Activated CD8-positive, alpha-beta memory T cell treated with anti-CD3 and anti-CD28 coated beads, Interleukin-2, amount 10 ng/mL, durations not matched to agents 7 days and 5 days (primary cell): ENCODE data around the gene IL17C. TPM values are rescaled to one million over a fixed set of nuclear protein-coding genes. Genes with fewer than 3 reads are reported as not detected.

ENCODE experiments used
- ATAC-seq: fragments of 150-1000 bp; cut with Tn5 transposase; one replicate; pipeline ENCODE4 v1.10.0; 2021; ENCODE audit warnings: moderate library complexity
- CTCF ChIA-PET: fragments of 350-600 bp; sonication (Branson Sonifier 250); formaldehyde crosslinking; loops from one replicate; lab custom pipeline; 2021; ENCODE audit warnings: antibody characterized with exemption; lab: Charles Lee
- DNase-seq: peaks from one replicate; pipeline ENCODE4 v3.0.0-alpha.2; 2020
- H3K27ac Mint-ChIP-seq: one replicate; pipeline ENCODE4 v1.8.0; 2021; ENCODE audit warnings: mild to moderate bottlenecking, mixed read lengths
- H3K27me3 Mint-ChIP-seq: one replicate; pipeline ENCODE4 v1.8.0; 2021; ENCODE audit warnings: mixed read lengths
- H3K36me3 Mint-ChIP-seq: one replicate; pipeline ENCODE4 v1.8.0; 2021; ENCODE audit warnings: mild to moderate bottlenecking, mixed read lengths
- H3K4me1 Mint-ChIP-seq: one replicate; pipeline ENCODE4 v1.8.0; 2021; ENCODE audit warnings: mixed read lengths
- H3K4me3 Mint-ChIP-seq: one replicate; pipeline ENCODE4 v1.8.0; 2021; ENCODE audit warnings: mild to moderate bottlenecking, moderate library complexity, mixed read lengths
- H3K9me3 Mint-ChIP-seq: one replicate; pipeline ENCODE4 v1.8.0; 2022; ENCODE audit warnings: low read depth, mixed read lengths
- total RNA-seq, 2 experiments: library from RNA; stranded (reverse); gene quantifications; one replicate each; pipeline ENCODE4 v1.2.3, GENCODE V29; 2021

The IL17C gene
- total RNA-seq, 2 experiments from 2014 or later, result 0.29 TPM; not detected in 1

GRCh38 chr16:88684569-88685155 lies 46.3 kb downstream of the IL17C start:
- CTCF ChIA-PET, result interaction anchor here (0.9 to 4.7 kb wide), 14 partner anchors 10 to 115 kb away, joined by 3 to 58 read pairs (median 4); partner anchors contain the start of gene MVD
- no peak for DNase-seq
- ATAC-seq, result no peak
- Mint-ChIP-seq H3K36me3 (peaks cover 8% of the 10 kb centered on the region), H3K9me3 (no peaks in the 10 kb centered on the region), H3K4me1 (peaks cover 42% of the 10 kb centered on the region), H3K27ac (no peak overlapping the region), H3K27me3 (peaks cover 4% of the 10 kb centered on the region), H3K4me3 (peak overlapping the region; percentile 78)

DNA sequence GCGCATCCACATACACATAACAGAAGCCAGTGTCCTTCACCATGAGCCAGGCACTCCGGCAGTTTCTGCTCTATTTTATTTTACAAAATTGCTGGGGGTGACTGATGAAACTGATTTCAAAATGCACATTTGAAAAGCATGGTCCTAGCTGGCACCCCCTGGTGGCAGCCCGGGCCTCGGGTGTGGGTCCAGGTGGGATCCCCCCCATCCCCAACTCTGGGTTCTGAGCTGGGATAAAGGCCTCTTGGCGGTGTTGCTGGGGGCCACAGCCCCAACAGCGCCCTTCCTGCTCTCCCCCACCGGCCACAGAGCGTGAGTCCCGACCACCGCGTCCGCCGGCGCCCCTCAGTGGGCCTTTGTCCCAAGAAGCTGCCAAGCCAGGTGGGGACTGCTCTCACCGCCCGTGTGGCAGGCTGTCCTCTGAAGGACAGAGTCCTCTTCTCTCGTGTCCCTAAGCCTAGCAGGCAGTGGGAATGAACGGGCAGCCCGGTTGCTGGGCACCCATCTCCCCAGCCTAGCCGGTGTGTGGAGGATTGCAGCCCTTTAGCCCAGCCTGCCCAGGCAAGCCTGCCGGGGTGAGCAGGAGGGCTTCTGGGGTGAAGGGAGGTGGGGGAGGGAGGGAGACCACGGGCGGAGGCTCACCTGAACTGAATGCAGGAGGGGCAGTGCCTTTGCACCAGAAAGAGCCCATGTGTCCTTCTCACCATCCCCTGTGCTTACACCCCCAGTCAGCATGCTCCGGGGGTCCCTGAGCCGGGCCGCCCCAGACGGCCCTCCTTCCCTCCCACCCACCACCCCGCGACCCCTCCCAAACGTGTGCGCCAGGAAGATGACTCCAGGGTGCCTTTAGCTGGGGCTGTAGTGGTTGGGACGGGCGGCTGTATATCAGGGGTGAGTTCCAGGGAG lies 47.0 kb downstream of the IL17C start:
- ATAC-seq, result peak; percentile 4
- H3K36me3 Mint-ChIP-seq, result peaks cover 6% of the 10 kb centered on the region
- peaks cover 44% of the 10 kb centered on the region for H3K4me1 Mint-ChIP-seq

DNA sequence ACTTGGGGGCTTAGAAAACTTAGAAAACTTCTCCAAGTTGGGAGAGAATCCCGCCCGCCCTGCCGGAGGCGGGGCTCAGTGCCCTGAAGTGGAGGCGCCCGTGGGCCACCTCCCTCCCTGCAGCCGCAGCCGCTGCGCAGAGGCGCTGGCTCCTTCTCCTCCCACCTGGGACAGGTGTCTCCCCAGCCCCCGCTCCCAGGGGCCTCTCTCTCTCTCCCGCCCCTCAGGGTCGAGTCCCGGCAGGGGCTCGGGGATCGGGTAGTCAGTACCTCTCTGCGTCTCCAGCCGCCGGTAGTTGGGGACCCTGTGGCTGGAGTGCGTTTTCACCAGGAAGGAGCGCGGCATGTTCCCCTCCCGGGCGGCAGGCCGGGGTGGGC lies 47.7 kb downstream of the IL17C start:
- H3K9me3 Mint-ChIP-seq, result no peaks in the 10 kb centered on the region
- DNase-seq (peak; percentile 57), ATAC-seq (peak; percentile 44)

More for the DNA sequence above, 47.0 kb downstream of the IL17C start:
- no peaks in the 10 kb centered on the region for H3K9me3 Mint-ChIP-seq
- peak overlapping the region; percentile 59 for H3K27ac Mint-ChIP-seq
- DNase-seq, result peak; percentile 76
- CTCF ChIA-PET, result interaction anchor here (0.9 to 4.7 kb wide), 16 partner anchors 10 to 114 kb away, joined by 3 to 58 read pairs (median 4); partner anchors contain the start of gene MVD
- peak overlapping the region; percentile 78 for H3K4me3 Mint-ChIP-seq
- peaks cover 4% of the 10 kb centered on the region for H3K27me3 Mint-ChIP-seq

DNA sequence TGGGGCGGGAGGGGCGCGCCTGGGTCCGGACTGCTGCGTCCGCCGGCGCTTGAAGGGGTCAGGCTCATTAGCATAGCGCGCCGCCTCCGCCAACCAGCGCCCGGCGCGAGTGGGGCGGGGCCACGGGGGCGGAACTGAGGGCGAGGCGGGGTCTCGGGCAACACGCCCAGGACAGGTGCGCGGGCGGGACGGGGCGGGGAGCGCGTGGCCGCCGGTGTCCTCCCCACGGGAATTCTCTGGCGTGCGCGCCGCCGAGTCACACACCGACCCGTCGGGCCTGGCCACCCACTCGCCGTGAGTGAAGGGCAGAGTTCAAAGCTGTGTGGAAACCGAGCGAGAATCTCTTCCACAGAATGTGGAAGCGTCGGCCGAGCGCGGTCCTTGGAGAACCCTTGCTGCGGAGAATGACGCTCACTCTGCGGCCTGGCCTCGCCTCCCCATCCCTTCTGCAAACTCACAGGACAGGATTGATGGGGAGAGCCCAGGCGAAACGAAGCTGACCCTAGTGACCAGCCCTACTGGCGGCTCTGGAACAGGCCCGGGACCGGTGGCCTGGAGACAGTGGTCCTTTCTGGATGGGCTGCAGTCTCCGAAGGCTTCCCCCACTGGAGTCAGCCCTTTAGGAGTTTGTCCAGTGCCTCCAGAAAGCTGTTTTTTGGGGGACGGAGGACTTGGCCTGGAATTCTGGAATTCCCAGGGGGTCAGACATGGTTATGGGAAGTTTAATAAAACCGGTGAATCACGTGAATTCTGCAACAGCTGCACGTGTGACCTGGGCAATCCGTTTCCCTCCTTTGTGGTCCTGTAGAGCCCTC lies 48.3 kb downstream of the IL17C start, which contains the start of gene SNAI3:
Gene SNAI3, minus strand, starts transcription at position 69 of the 815 bp plus-strand sequence. CDS start 101 bp downstream, outside the sequence.
- Mint-ChIP-seq H3K4me3 (peak within 1 kb of the TSS; percentile 78), H3K9me3 (no peaks in the 10 kb centered on the region), H3K4me1 (peaks cover 46% of the 10 kb centered on the region), H3K27ac (peak within 1 kb of the TSS; percentile 59), H3K27me3 (peaks cover 4% of the 10 kb centered on the region), H3K36me3 (peaks cover 2% of the 10 kb centered on the region)
- CTCF ChIA-PET, result interaction anchor here (0.8 to 4.7 kb wide), 6 partner anchors 12 to 116 kb away, joined by 3 to 58 read pairs (median 4); partner anchors contain the start of gene ZC3H18
- DNase-seq (peak; percentile 91), ATAC-seq (peak; percentile 90)

More for the DNA sequence above, 47.7 kb downstream of the IL17C start:
- Mint-ChIP-seq H3K36me3 (peaks cover 2% of the 10 kb centered on the region), H3K27me3 (peaks cover 4% of the 10 kb centered on the region), H3K4me1 (peaks cover 46% of the 10 kb centered on the region), H3K4me3 (peak overlapping the region; percentile 78), H3K27ac (peak overlapping the region; percentile 52)
- CTCF ChIA-PET, result interaction anchor here (1.0 to 4.7 kb wide), 7 partner anchors 11 to 113 kb away, joined by 3 to 58 read pairs (median 5); partner anchors contain the start of gene MVD

DNA sequence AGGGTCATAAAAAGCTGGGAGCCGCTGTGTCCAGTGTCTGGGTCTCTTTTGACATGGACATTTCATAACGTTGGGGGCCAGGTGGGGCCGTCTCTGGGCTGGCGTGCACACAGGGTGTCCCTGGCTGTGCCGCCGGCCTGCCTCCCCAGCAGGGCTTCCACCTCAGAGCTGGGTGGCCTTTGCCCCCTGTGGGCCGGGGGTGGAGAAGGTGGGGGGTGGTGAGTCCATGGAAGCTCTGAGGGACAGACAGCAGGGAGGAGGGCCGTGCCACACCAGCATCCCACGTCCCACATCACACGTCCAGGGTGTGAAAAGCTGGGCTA lies 48.8 kb downstream of the IL17C start:
- CTCF ChIA-PET, result interaction anchor here (0.8 to 4.7 kb wide), 5 partner anchors 11 to 117 kb away, joined by 3 to 58 read pairs (median 3); partner anchors contain the start of gene ZC3H18
- Mint-ChIP-seq H3K9me3 (no peaks in the 10 kb centered on the region), H3K4me3 (no peak overlapping the region), H3K27ac (no peak overlapping the region), H3K4me1 (peaks cover 46% of the 10 kb centered on the region), H3K36me3 (peaks cover 2% of the 10 kb centered on the region), H3K27me3 (peaks cover 4% of the 10 kb centered on the region)
- ATAC-seq (no peak), DNase-seq (no peak)

- no peak overlapping the region for H3K27ac Mint-ChIP-seq
- ATAC-seq, result no peak
- no peak overlapping the region for H3K4me3 Mint-ChIP-seq
These were observed 49.3 kb downstream of the IL17C start for GRCh38 chr16:88687676-88688012.

DNA sequence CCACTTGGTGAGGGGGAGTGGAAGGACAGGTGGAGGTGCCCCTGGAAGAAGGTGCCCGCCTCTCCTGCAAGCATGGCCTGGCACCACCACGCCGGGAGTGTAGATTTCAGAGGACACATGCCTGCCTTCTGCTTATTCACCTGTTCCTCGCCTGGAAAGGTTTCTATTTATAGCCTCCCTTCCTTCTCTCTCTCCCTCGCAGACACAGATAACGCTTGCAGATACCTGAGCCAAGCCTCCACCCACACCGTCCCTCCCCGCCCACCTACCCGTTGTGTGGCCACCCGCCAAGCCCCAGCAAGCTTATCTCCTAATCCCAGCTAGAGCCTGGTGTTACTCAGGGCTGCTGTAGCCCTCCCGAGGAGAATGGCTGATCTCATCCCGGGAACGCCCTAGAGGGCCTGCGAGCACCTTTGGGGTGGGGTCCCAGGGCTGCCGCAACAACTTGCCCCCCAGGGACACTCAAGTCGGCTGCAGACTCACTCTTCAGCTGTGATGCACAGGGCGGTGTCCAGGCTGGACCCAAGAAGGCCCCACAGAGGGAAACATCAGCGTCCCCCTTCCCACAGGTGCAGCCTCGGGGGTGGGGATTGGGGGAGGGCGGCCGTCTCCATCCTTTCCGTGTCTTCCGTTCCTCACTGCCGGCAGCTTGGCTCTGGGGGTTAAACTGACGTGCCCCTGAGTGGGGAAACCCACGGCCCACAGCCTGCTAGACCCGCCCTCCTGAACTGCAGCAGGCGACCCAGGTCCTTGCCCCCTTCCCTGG lies 49.8 kb downstream of the IL17C start:
- no peaks in the 10 kb centered on the region for H3K9me3 Mint-ChIP-seq
- H3K4me3 Mint-ChIP-seq, result no peak overlapping the region
- H3K36me3 Mint-ChIP-seq, result no peaks in the 10 kb centered on the region
- peaks cover 50% of the 10 kb centered on the region for H3K4me1 Mint-ChIP-seq
- DNase-seq, result no peak
- no peak for ATAC-seq
- CTCF ChIA-PET, result interaction anchor here (0.8 to 4.7 kb wide), 3 partner anchors 14 to 76 kb away, joined by 3 to 58 read pairs (median 3); no protein-coding TSS in a partner anchor
- peaks cover 4% of the 10 kb centered on the region for H3K27me3 Mint-ChIP-seq
- no peak overlapping the region for H3K27ac Mint-ChIP-seq

More at GRCh38 chr16:88687676-88688012, 49.3 kb downstream of the IL17C start:
- DNase-seq, result no peak
- peaks cover 4% of the 10 kb centered on the region for H3K27me3 Mint-ChIP-seq
- H3K36me3 Mint-ChIP-seq, result no peaks in the 10 kb centered on the region
- H3K9me3 Mint-ChIP-seq, result no peaks in the 10 kb centered on the region
- H3K4me1 Mint-ChIP-seq, result peaks cover 47% of the 10 kb centered on the region
- CTCF ChIA-PET, result interaction anchor here (0.8 to 4.7 kb wide), 4 partner anchors 15 to 117 kb away, joined by 3 to 58 read pairs (median 3); partner anchors contain the start of gene ZC3H18

Other genes with a start within 250 kb of the IL17C start
- gene ZFPM1, start 185.3 kb upstream of the IL17C start, total RNA-seq, result 10 to 100 TPM; 15.1 to 21.0 TPM
- 10 to 100 TPM; 88.1 to 93.9 TPM for gene ZC3H18, start 68.2 kb upstream of the IL17C start, total RNA-seq
- gene CYBA, start 12.5 kb downstream of the IL17C start, total RNA-seq, result 100 to 1,000 TPM; 461 to 494 TPM
- 100 to 1,000 TPM; 112 to 134 TPM for gene MVD, start 24.5 kb downstream of the IL17C start, total RNA-seq
- gene SNAI3, start 47.9 kb downstream of the IL17C start, total RNA-seq, result 10 to 100 TPM in 1 of 2 experiments, 1 to 10 TPM in 1; 5.6 to 14.1 TPM
- gene RNF166, start 67.8 kb downstream of the IL17C start, total RNA-seq, result 100 to 1,000 TPM; 124 to 174 TPM
- 10 to 100 TPM; 31.1 to 40.0 TPM for gene CTU2, start 67.9 kb downstream of the IL17C start, total RNA-seq
- gene PIEZO1, start 146.6 kb downstream of the IL17C start, total RNA-seq, result 100 to 1,000 TPM; 269 to 347 TPM
- 100 to 1,000 TPM; 124 to 191 TPM for gene CDT1, start 165.2 kb downstream of the IL17C start, total RNA-seq
- gene APRT, start 173.4 kb downstream of the IL17C start, total RNA-seq, result 100 to 1,000 TPM; 127 to 148 TPM
- 10 to 100 TPM; 30.8 to 38.8 TPM for gene GALNS, start 218.4 kb downstream of the IL17C start, total RNA-seq
- gene TRAPPC2L, start 218.6 kb downstream of the IL17C start, total RNA-seq, result 10 to 100 TPM; 49.2 to 51.3 TPM
- not detected for gene PABPN1L, start 228.1 kb downstream of the IL17C start, total RNA-seq